Measurements from ENCODE around the gene SMC6.

Gene SMC6

GRCh38 chr2:17644997-17645720 lies 108.5 kb downstream of the SMC6 start:
- no peak for DNase-seq

DNA sequence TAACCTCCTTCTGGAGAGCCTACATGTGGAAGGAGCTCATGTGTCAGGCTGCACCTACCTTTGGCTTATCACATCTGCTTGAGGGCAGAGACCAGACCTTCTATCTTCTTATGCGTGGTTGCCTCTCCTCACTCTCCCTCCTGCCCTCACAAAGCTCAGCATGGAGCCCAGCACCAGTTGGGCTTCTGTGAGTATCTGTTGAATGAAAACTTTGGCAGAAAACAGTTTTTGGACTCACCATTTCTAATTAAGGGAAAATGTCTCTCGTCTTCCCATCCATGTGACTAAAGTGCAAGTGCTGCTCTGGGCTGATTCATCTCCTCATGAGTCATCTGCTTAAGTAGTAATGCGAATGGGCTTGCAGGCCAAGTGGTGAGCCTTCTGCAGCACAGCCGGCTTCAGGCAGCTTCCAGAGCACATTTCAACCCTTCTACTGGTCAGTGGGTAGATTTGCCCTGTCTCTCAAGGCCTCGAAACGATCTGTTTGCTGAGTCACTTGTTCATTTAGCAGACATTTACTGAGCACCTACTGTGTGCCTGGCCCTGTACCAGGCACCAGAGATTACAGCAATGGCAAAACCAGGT lies 110.5 kb downstream of the SMC6 start:
- no peak for DNase-seq

- DNase-seq = no peak
Observed at GRCh38 chr2:17640406-17640805, 113.2 kb downstream of the SMC6 start.

DNA sequence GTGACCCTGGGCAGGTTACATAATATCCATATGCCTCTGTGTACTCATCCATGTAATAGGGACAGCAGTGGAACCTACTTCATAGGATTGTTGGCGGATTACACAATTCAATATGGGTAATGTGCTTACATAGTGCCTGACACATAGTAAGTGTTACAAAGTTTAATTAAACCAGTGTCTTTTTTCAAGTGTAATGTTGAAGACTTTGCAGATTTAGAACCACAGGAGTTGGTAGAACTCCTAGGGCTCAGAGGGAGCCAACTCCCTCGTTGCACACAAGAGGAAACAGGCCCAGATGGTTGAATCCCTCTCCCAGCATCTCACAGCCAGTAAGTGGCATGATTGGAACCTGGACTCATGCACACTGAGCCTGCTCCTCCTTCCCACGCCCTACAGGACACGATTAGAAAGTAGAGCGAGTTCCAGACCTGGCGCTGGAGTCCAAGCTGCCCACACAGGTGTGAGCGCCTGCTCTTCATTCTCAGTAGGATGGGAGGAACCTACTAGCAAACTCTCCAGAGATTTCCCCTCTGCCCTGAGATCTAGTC lies 115.3 kb downstream of the SMC6 start:
- DNase-seq = no peak

DNA sequence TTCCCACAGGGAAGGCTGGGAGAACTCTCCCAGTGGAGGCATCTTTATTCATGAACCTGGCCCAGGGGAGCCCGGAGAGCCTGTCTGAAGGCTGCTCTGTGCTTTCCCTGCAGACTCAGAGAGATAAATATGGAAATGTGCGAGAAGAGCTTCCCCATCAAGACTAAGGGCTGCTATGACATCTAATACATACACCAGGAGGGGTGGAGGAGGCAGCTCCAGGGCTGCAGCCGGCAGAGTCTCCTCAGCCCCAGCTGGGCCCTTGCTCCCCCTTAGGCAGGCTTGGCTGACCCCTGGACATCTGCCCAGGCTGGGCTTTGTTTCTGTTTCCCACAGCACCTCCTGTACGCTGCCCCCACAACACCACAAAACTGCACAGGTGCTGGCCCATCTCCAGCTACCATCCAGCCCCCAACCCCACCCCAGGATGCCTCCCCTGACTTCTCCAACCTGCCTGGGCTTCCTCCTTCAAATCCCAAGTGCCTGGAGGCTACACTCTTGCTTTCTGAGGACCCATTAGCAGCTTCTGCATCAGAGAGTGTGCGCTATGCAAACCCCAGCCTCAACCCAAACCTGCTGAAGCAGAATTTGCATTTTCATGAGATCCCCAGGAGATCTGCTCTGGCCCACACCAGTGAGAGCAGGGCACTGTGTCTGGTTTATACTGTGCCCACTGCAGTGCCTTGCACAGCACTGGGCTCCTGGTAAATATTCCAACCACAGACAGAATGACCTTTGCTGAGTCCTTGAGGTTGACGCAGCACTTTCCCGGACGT lies 116.3 kb downstream of the SMC6 start:
- no peak for DNase-seq

DNA sequence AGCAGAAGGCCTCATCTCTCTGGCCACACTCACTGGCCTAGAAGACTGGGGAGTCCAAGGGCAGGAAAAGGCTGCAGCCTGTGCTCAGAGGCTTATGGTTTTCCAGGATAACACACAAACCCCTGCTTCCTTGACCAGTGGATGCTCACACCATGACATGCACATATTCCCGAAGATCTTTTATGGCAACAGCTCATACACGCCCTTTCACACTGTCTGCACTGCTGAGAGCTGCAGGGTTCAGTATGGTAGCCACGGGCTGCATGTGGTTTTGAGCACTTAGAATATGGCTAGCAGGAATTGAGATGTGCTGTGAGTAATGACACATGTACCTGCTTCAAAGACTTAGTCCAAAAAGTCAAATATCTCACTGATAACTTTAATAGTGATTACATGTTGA lies 117.4 kb downstream of the SMC6 start:
- DNase-seq = no peak

GRCh38 chr2:17634997-17635396 lies 118.6 kb downstream of the SMC6 start:
- no peak for DNase-seq

DNA sequence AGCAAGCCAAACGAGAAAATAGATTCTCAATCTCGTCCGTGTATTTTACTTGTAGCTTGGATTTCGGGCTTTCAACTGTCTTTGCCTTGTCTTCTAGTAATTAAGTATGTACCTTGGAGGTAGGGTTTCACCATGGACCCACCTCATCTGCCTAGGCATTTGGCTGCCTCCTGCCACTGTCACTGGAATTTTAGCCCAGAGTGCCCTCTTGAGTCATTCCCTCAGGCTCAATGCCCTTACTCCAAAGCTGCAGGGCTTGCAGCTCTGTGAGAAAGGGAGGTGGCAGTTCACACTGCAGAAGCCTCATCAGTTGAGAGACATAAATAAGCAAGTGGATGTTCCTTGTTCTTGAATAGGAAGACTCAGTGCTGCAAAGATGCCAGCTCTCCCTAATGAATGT lies 123.5 kb downstream of the SMC6 start:
- no peak for DNase-seq

DNA sequence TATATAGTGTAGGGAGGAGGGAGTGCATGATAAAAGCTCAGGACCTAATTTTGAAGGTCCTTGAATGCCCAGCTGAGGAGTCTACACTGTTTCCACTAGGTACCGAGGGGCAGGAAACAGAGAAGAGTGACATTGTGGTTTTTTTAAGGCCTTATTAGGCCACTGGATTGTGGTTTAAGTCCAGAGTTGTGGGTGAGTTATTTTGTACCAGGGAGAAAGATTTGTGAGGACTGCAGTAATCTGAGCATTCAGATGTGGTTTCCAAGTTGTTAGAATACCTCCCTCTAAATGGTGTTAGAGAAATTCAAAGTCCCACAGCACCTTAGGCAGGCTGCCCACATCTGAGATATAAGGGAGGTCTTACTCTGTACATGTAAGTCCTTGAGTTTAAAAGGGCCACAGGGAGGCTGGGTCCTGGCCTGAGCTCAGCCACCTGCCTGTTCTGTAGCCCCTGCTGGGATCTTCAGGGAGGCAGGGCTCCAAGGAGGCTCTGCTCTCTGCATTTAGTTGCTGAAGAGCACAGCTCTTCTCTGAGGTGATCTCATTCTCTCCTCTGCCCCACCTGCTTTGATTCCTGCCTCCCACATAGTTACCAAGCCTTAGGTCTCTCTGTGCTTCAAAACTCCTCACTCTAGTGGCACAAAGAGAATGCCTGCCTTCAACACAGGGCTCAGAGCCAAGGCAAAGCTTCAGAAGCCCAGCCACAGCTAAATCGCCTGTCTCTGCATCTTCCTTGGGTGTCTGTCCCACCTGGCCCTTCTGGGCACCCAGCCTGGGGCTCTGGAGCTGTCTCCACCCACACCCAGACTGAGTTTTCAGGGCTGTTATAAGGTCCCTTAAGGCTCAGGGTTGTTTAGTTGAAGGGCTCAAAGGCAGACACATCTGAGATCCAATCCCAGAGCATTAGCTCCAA lies 125.0 kb downstream of the SMC6 start:
- no peak for DNase-seq

GRCh38 chr2:17627434-17627833 lies 126.2 kb downstream of the SMC6 start:
- DNase-seq = no peak

DNA sequence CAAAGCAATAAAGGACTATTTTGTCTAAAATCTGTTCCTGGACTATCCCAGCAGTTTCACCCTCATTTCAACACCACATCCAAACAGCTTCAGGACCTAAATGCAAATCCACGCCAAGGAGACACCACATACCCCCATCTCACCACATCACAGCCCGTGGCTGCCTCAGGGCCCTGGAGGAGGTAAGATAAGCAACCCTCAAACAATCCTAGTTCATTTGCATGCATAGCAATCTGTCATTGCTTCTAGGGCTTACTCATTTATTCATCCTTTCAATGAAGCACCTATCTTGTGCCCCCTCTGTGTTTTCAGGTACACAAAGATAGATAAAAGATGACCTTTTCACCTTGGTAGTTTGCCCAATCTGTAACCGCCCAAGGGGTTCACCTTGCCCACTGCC lies 126.6 kb downstream of the SMC6 start:
- DNase-seq = no peak

GRCh38 chr2:17625446-17625845 lies 128.2 kb downstream of the SMC6 start:
- DNase-seq = no peak

DNA sequence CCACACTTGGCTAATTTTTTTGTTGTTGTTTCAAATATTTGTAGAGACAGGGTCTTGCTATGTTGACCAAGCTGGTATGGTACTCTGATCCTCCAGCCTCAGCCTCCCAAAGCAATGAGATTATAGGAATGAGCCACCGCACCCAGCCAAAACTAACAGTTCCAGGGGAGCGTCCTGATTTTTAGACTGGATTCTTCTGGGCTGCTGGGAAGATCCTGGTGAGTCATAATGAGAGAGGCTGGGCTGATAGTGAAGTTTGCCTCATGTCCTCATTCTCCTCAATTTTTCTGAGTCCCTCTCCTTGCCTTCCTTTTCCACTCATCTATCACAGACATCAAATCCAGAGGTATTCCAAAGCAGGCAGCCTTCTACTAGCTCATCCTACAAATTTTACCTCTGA lies 131.8 kb downstream of the SMC6 start:
- no peak for DNase-seq

DNA sequence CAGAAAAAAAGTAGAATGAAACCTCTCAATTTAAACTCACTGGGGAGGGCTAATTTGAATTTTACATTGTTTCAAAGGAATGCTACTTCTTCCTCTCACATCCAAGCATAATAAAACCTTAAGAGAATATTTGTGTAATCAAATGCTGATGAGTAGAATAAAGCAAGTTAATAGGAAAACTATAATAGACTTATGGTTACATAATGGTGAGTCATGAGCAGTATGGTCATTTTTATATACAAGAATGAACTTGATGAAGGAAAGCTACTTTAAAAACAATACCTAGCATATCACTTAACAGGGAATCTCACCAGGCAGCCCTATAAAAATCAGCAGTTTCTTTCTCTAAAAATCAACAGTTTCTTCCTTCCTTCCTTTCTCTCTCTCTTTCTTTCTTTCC lies 132.8 kb downstream of the SMC6 start:
- no peak for DNase-seq

DNA sequence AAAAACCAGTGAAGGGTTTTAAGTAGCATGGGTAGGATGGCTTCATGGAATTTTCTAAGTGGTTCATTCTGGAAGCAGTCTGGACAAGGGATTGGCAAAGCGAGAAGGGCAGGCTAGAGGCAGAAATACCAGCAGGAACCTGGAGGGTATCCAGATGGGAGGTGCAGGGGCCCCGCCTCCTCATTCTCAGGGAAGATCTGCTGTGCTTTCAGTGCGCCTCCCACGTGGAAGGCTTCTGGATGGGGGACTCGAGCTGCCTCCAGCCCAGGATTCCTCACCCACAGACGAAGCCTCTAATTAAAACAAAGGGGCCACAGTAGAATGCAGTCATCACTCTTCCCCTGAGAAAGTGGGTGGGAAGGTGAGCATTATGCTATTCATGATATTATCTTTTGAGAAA lies 133.3 kb downstream of the SMC6 start:
- DNase-seq = no peak

DNA sequence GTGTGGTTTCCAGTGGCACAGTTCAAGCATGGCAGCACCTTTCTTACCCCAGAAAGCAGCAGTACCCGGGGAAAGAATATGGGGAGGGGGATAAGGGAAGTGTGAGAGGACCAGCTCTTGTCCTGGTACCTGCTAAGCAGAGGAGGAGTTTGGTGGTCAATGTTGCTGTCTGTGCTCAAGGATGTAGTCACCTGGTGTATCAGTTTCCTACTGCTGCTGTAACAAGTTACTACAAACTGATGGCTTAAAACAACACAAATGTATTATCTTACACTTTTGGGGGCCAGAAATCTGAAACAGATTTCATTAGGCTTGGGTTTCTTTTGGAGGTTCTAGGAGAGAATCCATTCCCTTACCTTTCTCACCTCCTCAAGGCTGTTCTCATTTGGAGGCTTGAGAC lies 135.7 kb downstream of the SMC6 start:
- DNase-seq = no peak

DNA sequence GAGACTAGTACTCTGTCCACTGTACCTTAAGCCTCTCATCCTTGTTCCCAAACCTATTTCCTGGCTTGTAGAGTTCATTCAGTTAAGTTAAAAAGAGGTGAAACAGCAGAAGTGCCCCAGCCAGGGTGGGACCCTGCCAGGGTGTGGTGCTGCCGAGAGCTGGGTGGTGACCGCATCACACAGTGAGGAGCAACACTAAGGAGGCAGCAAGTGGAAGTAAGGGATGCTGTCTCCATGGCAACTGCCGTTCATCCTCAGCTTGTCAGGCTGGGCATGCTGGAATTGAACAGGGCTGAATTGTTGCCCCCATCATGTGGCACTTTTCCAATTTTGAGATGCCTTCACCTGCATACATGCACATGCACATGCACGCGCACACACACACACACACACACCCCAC lies 136.1 kb downstream of the SMC6 start:
- DNase-seq = no peak

DNA sequence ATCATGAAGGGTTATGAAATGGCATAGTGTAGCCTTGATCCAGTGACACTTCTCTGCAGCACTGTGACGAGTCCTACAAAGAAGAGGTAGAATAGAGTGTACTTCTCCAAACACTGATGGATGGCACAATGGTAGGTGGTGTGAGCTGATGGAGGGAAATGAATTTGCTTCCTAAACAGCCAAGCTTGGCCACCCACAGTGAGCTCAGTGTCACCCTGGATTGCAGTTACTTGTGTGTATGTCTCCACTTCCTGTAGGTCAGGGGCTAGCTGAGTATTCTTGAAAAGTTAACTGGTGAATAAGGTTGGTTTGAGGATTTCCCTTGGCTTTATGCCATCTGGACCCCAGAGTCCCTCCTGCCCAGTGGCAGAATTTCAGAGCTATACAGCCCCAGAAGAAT lies 137.2 kb downstream of the SMC6 start:
- DNase-seq = no peak

GRCh38 chr2:17615728-17616351 lies 137.8 kb downstream of the SMC6 start:
- no peak for DNase-seq

DNA sequence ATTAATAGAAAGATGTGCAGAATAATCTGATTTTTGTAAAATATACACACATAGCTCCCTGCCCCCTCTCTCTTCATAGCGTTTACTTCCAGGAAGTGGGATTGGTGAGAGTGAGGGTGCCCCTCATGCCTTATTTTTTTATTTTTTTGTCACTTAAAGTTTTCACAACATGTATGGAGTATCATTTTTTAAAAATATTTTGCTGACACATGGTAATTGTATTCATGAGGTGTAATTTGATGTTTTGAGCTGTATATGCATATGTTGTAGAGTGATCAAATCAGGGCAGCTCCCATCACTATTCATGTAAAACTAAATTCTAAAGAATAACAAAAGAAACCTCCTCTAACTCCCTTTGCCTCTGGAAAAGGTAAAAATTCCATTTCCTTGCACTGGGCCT lies 138.5 kb downstream of the SMC6 start:
- no peak for DNase-seq

GRCh38 chr2:17614174-17614930 lies 139.3 kb downstream of the SMC6 start:
- DNase-seq = no peak
